ENCODE measurements around the gene PLEKHO2. TPM values are rescaled to one million over a fixed set of nuclear protein-coding genes. Genes with fewer than 3 reads are reported as not detected.

PLEKHO2 gene
- total RNA-seq, 1 donor from 2014 or later, result 33.4 TPM

- H3K9me3 Mint-ChIP-seq (ENCODE audit: unreplicated experiment), result peaks cover 3% of the 10 kb centered on the region
- no peak overlapping the region for H3K27ac Mint-ChIP-seq (ENCODE audit: unreplicated experiment)
- TF ChIP-seq CTCF (IDR thresholded peaks at IDR 0.05; ENCODE audit: unreplicated experiment), result no peak
- H3K4me1 Mint-ChIP-seq (ENCODE audit: unreplicated experiment), result peaks cover 41% of the 10 kb centered on the region
- peaks cover 12% of the 10 kb centered on the region for H3K36me3 Mint-ChIP-seq (ENCODE audit: low read depth, unreplicated experiment)
- no peak overlapping the region for H3K4me3 Mint-ChIP-seq (ENCODE audit: unreplicated experiment)
- no peak for DNase-seq (ENCODE audit: low spot score)
- H3K27me3 Mint-ChIP-seq (ENCODE audit: unreplicated experiment), result peaks cover 7% of the 10 kb centered on the region
These were observed 56.7 kb downstream of the PLEKHO2 start for GRCh38 chr15:64898406-64898805.

GRCh38 chr15:64901141-64901540 is 59.4 kb downstream of the PLEKHO2 start:
- peak overlapping the region; percentile 59 for H3K4me3 Mint-ChIP-seq (ENCODE audit: unreplicated experiment)
- no peak for DNase-seq (ENCODE audit: low spot score)
- H3K27me3 Mint-ChIP-seq (ENCODE audit: unreplicated experiment), result peaks cover 7% of the 10 kb centered on the region
- H3K36me3 Mint-ChIP-seq (ENCODE audit: low read depth, unreplicated experiment), result peaks cover 12% of the 10 kb centered on the region
- H3K4me1 Mint-ChIP-seq (ENCODE audit: unreplicated experiment), result peaks cover 28% of the 10 kb centered on the region
- peaks cover 3% of the 10 kb centered on the region for H3K9me3 Mint-ChIP-seq (ENCODE audit: unreplicated experiment)
- TF ChIP-seq CTCF (IDR thresholded peaks at IDR 0.05; ENCODE audit: unreplicated experiment), result no peak
- no peak overlapping the region for H3K27ac Mint-ChIP-seq (ENCODE audit: unreplicated experiment)

- no peak for TF ChIP-seq CTCF (IDR thresholded peaks at IDR 0.05; ENCODE audit: unreplicated experiment)
- Mint-ChIP-seq H3K27ac (ENCODE audit: unreplicated experiment) (no peak overlapping the region), H3K27me3 (ENCODE audit: unreplicated experiment) (peaks cover 3% of the 10 kb centered on the region), H3K36me3 (ENCODE audit: low read depth, unreplicated experiment) (peaks cover 12% of the 10 kb centered on the region), H3K9me3 (ENCODE audit: unreplicated experiment) (peaks cover 3% of the 10 kb centered on the region), H3K4me3 (ENCODE audit: unreplicated experiment) (no peak overlapping the region), H3K4me1 (ENCODE audit: unreplicated experiment) (peaks cover 20% of the 10 kb centered on the region)
- no peak for DNase-seq (ENCODE audit: low spot score)
These were observed 60.2 kb downstream of the PLEKHO2 start for GRCh38 chr15:64901914-64902313.

GRCh38 chr15:64902863-64903262 is 61.1 kb downstream of the PLEKHO2 start:
- H3K9me3 Mint-ChIP-seq (ENCODE audit: unreplicated experiment), result peaks cover 3% of the 10 kb centered on the region

More at GRCh38 chr15:64902863-64903262, 61.1 kb downstream of the PLEKHO2 start:
- H3K27ac Mint-ChIP-seq (ENCODE audit: unreplicated experiment), result no peak overlapping the region
- H3K36me3 Mint-ChIP-seq (ENCODE audit: low read depth, unreplicated experiment), result peaks cover 11% of the 10 kb centered on the region
- no peak overlapping the region for H3K4me3 Mint-ChIP-seq (ENCODE audit: unreplicated experiment)
- no peak for TF ChIP-seq CTCF (IDR thresholded peaks at IDR 0.05; ENCODE audit: unreplicated experiment)
- peaks cover 3% of the 10 kb centered on the region for H3K27me3 Mint-ChIP-seq (ENCODE audit: unreplicated experiment)
- DNase-seq (ENCODE audit: low spot score), result no peak
- peaks cover 14% of the 10 kb centered on the region for H3K4me1 Mint-ChIP-seq (ENCODE audit: unreplicated experiment)
